IMR-90 (cell line): Measurements from ENCODE around the gene KRT5.

ENCODE experiments used
- POLR2A ChIP-seq: IDR thresholded peaks from 2 replicates; pipeline ENCODE4 v1.6.1; 2012; ENCODE audit warnings: mild to moderate bottlenecking, low read depth, low read length
- RAD21 ChIP-seq: IDR thresholded peaks from 2 replicates; pipeline ENCODE4 v1.6.1; 2012; ENCODE audit warnings: low read length, improper control_type of control experiment
- RCOR1 ChIP-seq: IDR thresholded peaks from 2 replicates; pipeline ENCODE4 v1.6.1; 2012; ENCODE audit warnings: mild to moderate bottlenecking, low read length, improper control_type of control experiment; ENCODE audit not compliant: insufficient replicate concordance
- TF ChIP-seq, protein P1 (sequence below): conservative IDR thresholded peaks from 2 replicates; pipeline ENCODE4 v1.5.1; 2012; ENCODE audit warnings: mild to moderate bottlenecking, low read depth, low read length, improper control_type of control experiment
- TF ChIP-seq, protein P2 (sequence below): fragments of 150-350 bp; IDR thresholded peaks from 2 replicates; pipeline ENCODE4 v1.6.1; 2017; ENCODE audit warnings: mild to moderate bottlenecking, antibody characterized with exemption, low read length, low read depth

DNA sequence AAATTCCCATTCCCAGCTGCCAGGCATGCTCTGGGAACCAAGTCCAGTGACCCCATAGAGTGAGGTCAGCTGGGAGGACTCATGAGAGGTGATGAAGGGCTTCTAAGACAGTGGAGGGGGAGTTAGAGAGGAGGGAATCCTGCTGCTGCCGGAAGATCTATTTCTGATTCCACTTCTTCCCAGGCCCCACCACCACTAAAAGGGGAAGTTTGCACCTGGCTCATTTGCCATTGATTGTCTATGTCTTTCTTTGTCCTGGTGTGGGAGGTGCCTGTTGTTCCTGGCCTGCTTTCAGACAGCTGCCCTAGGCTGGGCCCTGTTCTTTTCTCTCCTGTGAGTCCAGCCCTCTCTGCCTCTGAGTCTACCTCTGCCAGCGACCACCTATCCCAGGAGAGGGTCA, 24.1 kb downstream of the KRT5 start:
- TF ChIP-seq, protein P1, sequence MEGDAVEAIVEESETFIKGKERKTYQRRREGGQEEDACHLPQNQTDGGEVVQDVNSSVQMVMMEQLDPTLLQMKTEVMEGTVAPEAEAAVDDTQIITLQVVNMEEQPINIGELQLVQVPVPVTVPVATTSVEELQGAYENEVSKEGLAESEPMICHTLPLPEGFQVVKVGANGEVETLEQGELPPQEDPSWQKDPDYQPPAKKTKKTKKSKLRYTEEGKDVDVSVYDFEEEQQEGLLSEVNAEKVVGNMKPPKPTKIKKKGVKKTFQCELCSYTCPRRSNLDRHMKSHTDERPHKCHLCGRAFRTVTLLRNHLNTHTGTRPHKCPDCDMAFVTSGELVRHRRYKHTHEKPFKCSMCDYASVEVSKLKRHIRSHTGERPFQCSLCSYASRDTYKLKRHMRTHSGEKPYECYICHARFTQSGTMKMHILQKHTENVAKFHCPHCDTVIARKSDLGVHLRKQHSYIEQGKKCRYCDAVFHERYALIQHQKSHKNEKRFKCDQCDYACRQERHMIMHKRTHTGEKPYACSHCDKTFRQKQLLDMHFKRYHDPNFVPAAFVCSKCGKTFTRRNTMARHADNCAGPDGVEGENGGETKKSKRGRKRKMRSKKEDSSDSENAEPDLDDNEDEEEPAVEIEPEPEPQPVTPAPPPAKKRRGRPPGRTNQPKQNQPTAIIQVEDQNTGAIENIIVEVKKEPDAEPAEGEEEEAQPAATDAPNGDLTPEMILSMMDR = no peak
- TF ChIP-seq, protein P2, sequence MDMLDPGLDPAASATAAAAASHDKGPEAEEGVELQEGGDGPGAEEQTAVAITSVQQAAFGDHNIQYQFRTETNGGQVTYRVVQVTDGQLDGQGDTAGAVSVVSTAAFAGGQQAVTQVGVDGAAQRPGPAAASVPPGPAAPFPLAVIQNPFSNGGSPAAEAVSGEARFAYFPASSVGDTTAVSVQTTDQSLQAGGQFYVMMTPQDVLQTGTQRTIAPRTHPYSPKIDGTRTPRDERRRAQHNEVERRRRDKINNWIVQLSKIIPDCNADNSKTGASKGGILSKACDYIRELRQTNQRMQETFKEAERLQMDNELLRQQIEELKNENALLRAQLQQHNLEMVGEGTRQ = no peak
- TF ChIP-seq POLR2A (no peak), RCOR1 (no peak), RAD21 (no peak)
